ENCODE results near the gene AP5B1.
A peak's percentile ranks its signal among the peaks of the same experiment; 100 is the strongest.

The AP5B1 gene

DNA sequence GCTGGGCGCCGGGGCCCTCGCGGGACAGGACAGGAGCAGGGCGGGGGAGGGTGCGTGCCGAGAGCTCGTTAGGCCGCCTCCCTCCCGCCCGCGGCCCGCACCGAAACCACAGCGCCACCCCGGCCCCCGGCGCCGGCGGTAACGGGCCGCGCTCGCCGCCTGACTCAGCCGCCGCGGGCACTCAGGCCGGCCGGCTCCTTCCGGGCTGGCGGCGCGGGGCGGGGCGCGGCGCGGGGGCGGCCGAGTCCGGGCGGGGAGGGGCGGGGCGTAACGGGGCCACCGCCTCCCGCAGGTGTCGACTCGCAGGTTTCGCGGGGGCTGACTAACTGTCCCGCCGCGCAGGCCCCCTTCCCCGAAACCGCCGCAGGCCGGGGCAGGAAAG, at the start of gene AP5B1:
Gene AP5B1 (minus strand): TSS at position 207 of the 382 bp plus-strand sequence. CDS start 385 bp downstream, outside the sequence.
- peak; percentile 65 to 72 for ATAC-seq

- no peak for ATAC-seq
Observed at GRCh38 chr11:65829459-65829858, 48.7 kb upstream of the AP5B1 start.

DNA sequence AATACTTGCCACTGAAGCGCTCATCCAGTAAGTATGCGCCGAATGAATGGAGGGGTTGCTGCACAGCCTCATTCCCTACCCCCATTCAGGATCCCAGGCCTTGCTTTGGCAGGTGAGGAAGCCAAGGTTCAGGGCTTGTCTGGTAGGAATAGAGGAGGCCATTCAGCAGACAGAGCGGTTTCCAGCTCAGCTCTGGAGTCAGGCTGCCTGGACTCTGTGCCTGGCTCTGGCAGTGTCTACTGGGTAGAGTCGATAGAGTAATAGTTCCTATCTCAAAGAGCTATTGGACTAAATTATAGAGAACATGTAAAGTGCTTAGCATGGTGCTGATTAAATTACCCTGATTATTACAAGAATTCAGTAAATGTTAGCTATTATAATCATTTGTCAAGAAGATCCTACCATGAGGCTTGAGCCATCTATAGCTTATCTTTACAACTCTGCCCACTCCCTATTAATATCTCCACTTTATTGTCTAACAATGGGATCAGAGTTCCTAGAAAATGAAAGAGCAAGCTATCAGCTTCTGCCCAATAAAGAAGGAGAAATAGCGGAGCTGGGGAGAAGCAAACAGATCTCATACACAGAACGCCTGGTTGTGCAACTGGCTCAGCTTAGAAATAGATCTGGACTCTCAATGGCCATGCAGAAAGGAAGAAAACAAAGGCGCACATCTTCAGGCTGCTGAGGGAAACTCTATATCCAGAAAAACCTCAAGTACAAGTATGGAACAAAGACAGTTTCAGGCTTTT, 46.4 kb upstream of the AP5B1 start:
- ATAC-seq, result no peak

DNA sequence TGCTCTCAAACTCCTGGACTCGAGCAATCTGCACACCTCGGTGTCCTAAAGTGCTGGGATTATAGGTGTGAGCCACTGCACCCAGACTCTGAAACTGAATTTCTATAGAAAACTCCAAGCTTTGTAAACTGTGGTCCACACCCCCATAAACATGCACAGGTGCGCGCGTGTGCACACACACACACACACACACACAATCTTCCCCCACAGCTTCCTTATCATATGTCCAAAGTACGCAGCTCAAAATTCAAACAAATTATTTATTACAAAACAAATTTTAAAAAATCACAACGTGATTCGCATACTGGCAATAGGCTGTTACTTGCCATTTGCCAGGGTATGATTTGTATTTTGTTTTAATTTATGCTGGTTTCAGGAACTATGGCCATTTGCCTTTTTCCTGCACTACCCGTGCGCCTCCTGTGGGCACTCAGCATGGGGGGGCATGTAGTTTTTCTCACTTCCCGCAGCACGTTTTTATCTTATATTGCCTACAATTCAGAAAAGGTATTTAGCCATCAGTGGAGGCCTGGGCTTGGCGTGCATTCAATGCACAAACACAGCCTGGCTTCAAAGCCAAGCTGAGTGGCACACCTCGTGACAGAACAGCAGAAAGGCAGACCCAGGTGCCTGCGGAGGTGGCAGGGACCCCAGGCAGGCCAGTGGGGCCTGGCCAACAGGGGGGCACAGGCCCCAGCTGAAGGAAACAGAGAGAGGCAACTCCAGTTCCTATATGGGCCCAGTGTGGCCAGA, 42.2 kb upstream of the AP5B1 start:
- ATAC-seq, result no peak

DNA sequence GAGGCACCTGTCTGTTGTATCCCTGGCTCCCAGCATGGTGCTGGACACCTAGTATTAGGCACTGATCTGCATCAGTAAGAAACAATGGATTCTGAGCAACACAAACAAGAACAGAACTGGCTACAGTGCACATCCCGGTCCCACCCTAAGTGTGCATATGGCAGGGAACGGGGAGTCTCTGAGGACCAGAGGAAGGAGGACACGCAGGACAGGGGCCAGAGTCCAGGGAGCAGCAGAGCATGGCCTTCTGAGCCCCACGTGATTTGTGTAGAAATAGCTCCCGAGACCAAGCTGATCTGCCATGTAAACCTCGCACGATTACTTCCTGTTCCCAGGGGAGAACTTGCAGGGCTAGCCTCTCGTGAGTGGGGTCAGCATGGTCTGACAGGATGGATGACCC, 40.3 kb upstream of the AP5B1 start:
- ATAC-seq, result no peak

DNA sequence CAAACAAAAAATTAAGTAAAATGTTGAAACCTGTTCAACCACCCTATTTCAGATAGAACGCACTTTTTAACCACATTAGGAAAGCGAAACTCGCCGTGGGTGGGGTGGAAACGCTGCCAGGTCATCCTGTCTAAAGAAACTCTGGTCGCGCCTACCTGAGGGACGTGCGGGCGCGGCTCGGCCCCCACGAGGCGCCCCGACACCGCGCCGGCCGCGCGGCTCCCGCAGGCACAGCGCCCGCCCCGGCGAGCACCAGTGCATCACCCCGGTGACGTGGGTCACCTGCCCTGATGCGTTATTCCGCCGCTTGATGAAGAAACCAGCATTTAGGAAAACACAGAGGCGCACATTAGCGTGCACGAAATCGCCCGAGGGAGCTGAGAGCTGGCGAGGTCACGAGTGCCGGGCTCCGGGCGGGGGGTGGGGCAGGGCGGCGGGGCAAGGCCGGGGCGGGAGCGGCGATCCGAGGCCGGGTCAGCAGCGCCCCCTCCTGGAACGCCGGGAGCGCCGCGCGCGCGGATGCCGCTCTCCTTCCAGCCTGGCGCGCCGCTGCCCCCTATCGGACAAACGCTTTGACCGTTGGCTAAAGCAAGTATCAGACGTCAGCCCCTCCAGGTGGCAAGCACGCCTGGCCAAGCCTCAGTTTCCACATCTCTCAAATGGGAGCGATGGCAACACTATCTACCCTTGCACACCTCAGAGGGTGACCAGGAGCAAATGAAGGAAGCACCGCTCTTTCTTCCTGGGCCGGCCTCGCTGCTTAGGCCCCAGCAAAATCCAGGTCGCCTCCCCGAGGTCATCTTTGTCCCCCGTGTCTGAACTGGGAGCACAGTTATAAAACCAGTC, 37.3 kb upstream of the AP5B1 start:
- ATAC-seq, result peak; percentile 83 to 85

GRCh38 chr11:65817312-65817834, 36.6 kb upstream of the AP5B1 start:
- ATAC-seq, result no peak

- ATAC-seq, result no peak
Observed at GRCh38 chr11:65816696-65817095, 35.9 kb upstream of the AP5B1 start.

GRCh38 chr11:65814986-65815565, 34.3 kb upstream of the AP5B1 start:
- no peak for ATAC-seq

DNA sequence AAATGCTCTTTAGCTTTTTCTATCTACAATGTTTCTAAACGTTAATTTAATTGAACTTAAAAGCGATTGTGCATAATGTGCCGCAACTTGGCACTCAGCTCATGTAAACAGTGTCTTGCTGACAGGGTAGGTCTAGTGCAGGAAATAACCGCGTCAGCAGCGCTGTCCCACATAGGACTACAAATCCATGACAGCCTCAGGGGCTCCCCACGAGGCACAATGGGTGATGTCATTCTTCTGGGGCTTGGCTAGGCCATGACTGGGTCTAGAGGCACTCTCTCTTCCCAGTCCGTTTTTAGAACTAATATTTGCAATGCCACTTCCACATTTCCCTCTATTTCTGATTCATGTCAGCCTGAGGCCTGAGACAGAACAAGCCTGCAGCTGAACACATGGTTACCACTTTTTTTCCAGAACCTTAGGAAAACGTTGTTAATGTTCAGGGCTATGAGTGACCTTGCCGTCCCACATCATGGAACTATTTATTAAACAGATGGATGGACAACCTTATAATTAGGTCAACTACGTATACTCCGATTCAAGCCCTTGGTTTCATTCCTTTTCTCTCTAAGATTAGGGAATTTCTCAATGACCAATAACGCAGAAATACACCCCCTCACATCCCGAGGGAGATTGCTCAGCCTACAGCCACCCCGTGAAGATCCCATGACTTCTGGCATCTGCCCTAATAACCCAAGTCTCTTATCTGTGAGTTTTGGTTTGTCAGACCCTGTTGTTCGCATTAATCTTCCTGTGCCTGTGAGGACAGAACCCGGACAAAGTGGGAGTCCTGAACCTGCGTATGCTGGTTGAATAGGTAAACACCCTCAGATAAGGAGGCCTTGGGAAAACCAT, 33.6 kb upstream of the AP5B1 start:
- no peak for ATAC-seq

DNA sequence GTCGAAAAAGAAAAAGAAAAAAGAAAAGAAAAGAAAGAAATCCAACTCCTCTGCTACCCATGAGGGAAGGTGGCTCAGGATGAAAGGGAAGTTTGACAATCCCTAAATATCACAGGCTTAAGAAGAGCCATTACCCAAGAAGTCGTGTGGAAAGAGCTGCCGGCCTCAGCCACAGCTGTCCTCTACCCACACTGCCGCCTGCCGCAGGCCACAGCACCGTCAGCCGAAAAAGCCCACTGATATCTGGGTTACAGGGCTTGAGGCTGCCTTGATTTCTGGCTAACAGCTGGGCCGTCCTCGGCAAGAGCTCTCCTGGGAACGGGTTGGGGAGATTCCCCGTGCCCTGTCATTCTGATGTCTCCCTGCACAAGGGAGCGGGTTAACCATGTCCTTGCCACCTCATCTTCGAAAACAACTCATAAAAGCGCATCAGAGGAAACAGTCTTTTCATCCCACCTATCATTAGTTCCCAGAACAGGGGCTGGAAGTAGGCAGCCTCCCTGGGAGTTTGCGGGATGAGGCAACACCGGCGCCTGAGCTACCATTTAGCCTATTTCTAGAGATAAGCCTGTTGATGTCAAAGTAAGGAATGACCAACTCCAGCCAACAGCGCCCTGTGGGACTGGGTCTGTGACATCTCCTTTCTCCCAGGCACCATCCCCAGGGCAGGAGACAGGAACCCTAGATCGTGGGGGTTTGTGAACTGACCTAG, 31.1 kb upstream of the AP5B1 start:
- ATAC-seq, result no peak

DNA sequence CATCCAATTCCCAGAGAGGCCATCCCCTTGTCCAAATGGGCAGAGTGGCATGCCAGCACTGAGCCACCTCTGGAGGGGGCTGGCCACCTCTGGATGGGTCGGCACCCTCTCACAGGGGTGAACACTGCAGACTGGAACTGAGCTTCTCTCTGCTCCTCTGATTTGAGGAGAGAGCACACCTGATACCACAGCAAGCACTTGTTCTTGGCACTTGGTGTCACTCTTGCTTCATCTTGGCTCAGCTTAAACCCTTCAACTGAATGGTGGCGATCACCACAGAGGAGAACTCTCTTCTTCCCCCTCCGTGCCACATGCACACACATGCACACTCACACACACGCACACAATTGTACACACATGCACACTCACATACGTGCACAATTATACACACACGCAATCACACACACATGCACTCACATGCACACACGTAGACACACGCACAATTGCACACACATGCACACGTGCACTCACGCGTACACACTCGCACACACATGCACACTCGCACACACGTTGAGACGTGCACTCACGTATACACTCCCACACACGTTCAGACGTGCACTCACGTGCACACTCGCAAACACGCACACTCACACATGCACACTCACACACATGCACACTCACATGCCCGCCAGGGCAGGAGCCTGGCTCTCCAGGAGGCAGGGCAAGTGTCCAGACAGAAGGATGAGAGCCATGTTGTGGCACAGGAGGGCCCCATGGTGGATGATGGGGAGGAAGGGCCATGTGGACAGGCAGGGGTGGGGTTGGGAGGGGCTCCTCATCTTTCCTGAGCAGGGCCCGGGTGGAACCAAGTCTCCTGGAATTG, 29.5 kb upstream of the AP5B1 start:
- ATAC-seq, result no peak

DNA sequence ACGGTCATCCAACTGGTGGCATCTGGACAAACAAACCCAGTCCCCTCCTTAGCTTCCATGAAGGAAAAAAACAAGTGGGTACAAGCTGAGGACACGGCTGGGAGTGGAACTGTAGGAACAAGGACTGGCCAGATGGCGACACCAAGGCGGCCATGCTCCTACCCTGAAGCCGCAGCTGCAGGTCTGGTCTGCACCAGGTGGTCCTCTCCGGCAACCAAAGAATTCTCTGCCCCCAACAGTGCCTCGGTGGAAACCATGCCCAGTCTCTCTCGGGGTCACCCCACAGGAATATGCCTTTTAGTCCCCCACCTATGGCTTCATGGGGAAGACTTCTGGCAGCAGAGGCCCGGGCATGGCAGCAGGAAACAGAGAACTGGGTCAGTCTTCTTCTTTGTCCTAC, 28.7 kb upstream of the AP5B1 start:
- no peak for ATAC-seq

DNA sequence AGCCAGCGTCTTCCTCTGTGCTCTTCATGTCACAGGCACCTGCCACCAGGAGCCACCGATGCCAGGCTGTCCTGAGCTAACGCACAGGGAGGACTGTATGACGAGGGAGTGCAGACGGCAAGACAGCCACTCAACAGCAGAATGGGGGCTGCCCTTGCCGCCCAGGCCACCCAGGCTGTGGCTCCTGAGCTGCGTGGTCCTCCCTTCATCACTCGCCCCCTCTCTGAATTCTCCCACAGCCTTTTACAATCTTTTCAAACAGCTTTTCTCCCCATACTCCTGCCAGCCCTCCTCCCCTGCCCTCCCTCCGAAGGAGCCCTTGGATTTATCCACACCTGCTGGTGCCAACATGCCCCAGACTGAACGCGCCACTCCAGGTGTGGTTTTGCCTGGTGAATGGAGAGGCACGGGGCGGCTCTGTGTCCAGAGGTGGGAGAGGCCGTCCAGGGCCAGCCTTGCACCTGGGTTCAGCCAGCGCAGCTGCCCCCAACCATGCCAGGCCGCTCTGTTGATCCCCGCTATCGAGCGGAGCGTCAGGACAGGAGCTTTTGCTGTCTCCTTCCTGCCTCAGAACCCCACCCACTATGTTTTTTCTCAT, 28.1 kb upstream of the AP5B1 start:
- no peak for ATAC-seq

DNA sequence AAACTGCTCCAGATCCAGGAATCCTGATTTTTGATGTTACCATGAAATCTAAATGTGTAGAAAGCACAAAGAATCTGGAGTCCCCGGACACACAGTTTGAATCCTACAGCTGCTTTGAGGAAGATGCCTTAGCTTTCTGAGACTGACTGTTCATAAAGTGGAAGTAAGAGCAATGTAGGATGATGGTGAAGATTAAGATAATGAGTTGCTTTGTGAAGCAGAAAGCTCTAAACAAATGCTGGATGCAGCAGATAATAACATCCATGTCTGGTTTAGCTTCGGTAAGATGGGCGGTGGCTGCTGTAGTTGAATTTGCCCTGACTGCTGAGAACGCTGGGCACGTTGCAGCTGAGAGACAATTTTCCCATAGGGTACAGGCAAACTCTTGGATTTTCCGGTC, 26.2 kb upstream of the AP5B1 start:
- no peak for ATAC-seq

DNA sequence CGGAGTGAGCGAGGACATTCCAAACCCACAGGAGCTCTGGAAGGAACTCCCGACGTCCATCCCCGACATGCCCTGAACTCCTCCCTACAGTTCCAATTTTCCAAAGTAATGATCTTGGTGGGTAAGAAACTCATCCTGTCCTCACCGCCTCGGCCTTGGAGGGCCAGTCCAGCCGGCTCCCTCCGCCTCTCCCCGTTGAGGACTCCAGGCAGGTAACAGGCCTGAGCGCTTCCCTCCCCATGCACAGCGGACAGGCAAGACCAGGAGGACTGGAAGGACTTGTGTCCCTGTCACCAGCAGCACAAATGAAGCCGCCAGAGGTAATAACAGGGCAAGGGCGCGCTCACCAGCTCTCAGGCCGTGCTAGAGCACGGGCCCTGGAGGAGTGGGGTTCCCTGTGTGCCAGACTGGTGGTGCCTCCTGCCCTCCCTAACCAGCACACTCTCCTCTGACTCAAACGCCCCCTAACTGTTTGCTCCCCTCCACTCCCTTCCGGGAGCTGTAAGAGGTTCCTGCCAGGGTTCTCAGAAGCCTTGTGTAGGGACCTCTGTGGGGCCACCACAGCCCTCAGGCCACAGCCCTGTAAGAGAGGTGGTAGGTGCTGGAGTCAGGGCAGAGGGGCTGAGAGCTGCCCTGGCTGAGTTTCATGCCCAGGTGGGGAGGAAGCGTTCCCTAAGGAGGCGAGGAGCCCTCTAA, 23.2 kb upstream of the AP5B1 start:
- ATAC-seq, result no peak

DNA sequence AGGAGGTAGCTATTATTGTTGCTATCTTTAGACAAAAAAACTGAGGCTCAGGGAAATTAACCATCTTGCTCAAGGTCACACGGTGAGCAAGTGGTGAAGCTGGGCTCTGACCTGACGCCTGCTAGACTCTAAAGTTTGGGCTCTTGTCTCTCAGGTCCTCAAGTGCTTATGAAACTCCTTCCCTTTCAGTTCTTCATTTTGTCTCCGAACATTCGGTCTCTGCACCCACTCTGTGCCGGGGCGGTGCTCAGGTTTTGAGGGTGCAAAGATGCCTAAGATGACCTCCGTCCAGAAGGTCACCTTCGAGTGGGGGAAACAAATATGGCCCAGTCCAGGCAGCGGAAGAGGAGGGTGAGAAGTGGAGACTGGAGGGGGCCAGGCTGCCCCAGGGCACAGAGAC, 22.1 kb upstream of the AP5B1 start:
- no peak for ATAC-seq

DNA sequence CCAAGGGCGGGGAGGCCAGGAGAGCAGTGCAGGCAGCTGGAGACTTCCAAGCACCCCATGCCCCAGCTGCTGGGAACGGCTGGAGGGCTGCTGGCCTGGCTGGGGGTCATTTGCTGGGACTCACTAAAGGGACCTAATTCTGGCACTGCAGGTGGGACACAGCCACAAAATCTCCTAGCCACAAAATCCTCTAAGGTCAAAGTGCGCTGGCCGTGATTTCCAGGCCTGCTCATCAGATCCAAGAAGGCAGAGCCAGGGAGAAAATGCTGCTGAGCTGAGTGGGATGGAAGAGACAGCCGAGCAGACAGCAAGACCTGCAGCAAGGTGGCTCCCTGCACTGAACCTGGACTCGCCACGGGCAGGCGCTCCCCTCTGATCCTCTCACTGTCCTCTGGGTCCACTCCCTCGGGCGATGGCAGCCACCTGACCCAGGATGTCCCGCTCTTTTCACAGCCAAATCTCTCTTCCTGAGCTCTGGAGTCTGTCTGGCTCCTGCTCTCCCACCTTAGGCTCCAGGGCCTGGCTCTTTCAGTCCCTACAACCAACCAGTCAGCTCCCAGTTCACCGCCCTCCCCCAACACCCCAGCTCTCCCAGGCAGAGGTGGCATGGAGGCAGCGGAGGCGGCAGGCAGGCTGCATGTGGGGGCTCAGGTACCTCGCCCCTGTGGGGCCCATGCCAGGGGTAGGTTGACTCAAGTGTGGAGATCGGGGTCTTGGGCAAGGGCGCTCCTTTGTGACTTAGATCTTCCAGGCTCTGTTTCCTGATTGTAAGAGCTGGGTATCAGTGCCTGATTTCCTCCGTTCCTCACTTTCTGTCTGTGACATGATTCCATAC, 20.6 kb upstream of the AP5B1 start:
- ATAC-seq, result no peak

All from activated CD4-positive, CD25-positive, alpha-beta regulatory T cell treated with anti-CD3 and anti-CD28 coated beads, Interleukin-2, amount 50 U/mL, for 24 hours (primary cell).